ENCODE results near the gene ZG16. TPM values are rescaled to one million over a fixed set of nuclear protein-coding genes. Genes with fewer than 3 reads are reported as not detected.
"Not testable (repeated sequence)": the region's sequence is repeated elsewhere in the genome, so short reads cannot be mapped to it uniquely, and the experiment has no call there.

Gene ZG16
- total and polyA plus RNA-seq, 2 experiments from 2014 or later, result not detected

DNA sequence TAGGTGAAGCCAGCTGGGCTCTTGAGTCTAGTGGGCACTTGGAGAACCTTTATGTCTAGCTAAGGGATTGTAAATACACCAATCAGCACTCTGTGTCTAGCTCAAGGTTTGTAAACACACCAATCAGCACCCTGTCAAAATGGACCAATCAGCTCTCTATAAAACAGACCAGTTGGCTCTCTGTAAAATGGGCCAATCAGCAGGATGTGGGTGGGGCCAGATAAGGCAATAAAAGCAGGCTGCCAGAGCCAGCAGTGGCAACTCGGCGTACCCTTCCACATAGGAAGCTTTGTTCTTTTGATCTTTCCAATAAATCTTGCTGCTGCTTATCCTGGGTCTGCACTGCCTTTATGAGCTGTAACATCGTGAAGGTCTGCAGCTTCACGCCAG, 29.3 kb upstream of the ZG16 start:
- not testable (repeated sequence) for H3K4me3 Mint-ChIP-seq; ATAC-seq; H3K4me1 ChIP-seq (ENCODE audit: insufficient read depth); H3K4me1 Mint-ChIP-seq; DNase-seq (ENCODE audit: low spot score); H3K79me2 ChIP-seq (replicated peaks; ENCODE audit: insufficient read depth); H3K27ac Mint-ChIP-seq; H3K4me2 ChIP-seq; H3K4me3 ChIP-seq; H2AFZ ChIP-seq; H3K27ac ChIP-seq (ENCODE audit: low read depth); H3K9me2 ChIP-seq (ENCODE audit: insufficient read depth); H3K36me3 ChIP-seq (ENCODE audit: insufficient read depth); H4K20me1 ChIP-seq (replicated peaks; ENCODE audit: insufficient read depth); H3K27me3 ChIP-seq (ENCODE audit: insufficient read depth)
- Mint-ChIP-seq H3K9me3 (peaks cover 40% of the 10 kb centered on the region), H3K27me3 (ENCODE audit: insufficient read depth, low read depth, poor library complexity) (peaks cover 36% of the 10 kb centered on the region), H3K36me3 (ENCODE audit: low read depth) (peaks cover 25% of the 10 kb centered on the region)
- H3F3A ChIP-seq (replicated peaks; ENCODE audit: low read depth), result peaks cover 14% of the 10 kb centered on the region

DNA sequence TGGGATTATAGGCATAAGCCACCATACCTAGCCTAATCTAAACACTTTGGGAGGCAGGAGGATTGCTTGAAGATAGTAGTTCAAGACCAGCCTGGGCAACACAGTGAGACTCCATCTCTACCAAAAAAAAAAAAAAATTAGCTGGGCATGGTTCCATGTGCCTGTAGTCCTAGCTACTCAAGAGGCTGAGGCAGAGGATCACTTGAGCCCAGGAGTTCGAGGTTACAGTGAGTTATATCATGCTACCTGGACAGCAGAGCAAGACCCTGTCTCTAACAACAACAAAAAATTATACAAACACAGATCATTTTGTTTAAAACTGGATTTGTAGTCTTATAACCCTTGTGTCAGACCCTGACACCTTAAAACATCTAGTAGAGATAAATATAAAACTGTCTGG, 24.5 kb upstream of the ZG16 start:
- peaks cover 6% of the 10 kb centered on the region for H3K27me3 Mint-ChIP-seq (ENCODE audit: insufficient read depth, low read depth, poor library complexity)
- Histone ChIP-seq H3K27ac (ENCODE audit: low read depth) (no peak overlapping the region), H3K4me1 (ENCODE audit: insufficient read depth) (no peaks in the 10 kb centered on the region), H4K20me1 (replicated peaks; ENCODE audit: insufficient read depth) (no peaks in the 10 kb centered on the region; the same call in 1 of the 2 replicates), H3K36me3 (ENCODE audit: insufficient read depth) (no peaks in the 10 kb centered on the region), H3K79me2 (replicated peaks; ENCODE audit: insufficient read depth) (no peaks in the 10 kb centered on the region), H3K4me3 (no peak overlapping the region), H3F3A (replicated peaks; ENCODE audit: low read depth) (no peaks in the 10 kb centered on the region), H3K27me3 (ENCODE audit: insufficient read depth) (no peaks in the 10 kb centered on the region), H2AFZ (no peak overlapping the region), H3K9me2 (ENCODE audit: insufficient read depth) (no peaks in the 10 kb centered on the region), H3K4me2 (no peak overlapping the region)
- ATAC-seq (no peak), DNase-seq (ENCODE audit: low spot score) (no peak)
- peaks cover 4% of the 10 kb centered on the region for H3K4me1 Mint-ChIP-seq
- H3K36me3 Mint-ChIP-seq (ENCODE audit: low read depth), result peaks cover 10% of the 10 kb centered on the region; the same call in 2 of the 3 replicates
- no peak for TF ChIP-seq EZH2phosphoT487 (IDR thresholded peaks at IDR 0.05; ENCODE audit: unreplicated experiment)
- TF ChIP-seq, protein P1, sequence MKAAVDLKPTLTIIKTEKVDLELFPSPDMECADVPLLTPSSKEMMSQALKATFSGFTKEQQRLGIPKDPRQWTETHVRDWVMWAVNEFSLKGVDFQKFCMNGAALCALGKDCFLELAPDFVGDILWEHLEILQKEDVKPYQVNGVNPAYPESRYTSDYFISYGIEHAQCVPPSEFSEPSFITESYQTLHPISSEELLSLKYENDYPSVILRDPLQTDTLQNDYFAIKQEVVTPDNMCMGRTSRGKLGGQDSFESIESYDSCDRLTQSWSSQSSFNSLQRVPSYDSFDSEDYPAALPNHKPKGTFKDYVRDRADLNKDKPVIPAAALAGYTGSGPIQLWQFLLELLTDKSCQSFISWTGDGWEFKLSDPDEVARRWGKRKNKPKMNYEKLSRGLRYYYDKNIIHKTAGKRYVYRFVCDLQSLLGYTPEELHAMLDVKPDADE (IDR thresholded peaks at IDR 0.05), result no peak
- no peak for TF ChIP-seq JUNB (IDR thresholded peaks at IDR 0.05; ENCODE audit: unreplicated experiment)
- TF ChIP-seq EZH2 (IDR thresholded peaks at IDR 0.05; ENCODE audit: low read depth, unreplicated experiment), result no peak
- TF ChIP-seq ZNF114 (CRISPR knock-in tag; IDR thresholded peaks at IDR 0.05), result no peak
- TF ChIP-seq CREB1 (CRISPR knock-in tag; IDR thresholded peaks at IDR 0.05; ENCODE audit: low read depth), result no peak
- no peak for TF ChIP-seq STAT1 (IDR thresholded peaks at IDR 0.05; ENCODE audit: unreplicated experiment)
- no peak for TF ChIP-seq ZNF331 (CRISPR knock-in tag; IDR thresholded peaks at IDR 0.05; ENCODE audit: low read depth)
- TF ChIP-seq, protein P2, sequence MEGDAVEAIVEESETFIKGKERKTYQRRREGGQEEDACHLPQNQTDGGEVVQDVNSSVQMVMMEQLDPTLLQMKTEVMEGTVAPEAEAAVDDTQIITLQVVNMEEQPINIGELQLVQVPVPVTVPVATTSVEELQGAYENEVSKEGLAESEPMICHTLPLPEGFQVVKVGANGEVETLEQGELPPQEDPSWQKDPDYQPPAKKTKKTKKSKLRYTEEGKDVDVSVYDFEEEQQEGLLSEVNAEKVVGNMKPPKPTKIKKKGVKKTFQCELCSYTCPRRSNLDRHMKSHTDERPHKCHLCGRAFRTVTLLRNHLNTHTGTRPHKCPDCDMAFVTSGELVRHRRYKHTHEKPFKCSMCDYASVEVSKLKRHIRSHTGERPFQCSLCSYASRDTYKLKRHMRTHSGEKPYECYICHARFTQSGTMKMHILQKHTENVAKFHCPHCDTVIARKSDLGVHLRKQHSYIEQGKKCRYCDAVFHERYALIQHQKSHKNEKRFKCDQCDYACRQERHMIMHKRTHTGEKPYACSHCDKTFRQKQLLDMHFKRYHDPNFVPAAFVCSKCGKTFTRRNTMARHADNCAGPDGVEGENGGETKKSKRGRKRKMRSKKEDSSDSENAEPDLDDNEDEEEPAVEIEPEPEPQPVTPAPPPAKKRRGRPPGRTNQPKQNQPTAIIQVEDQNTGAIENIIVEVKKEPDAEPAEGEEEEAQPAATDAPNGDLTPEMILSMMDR (conservative IDR thresholded peaks at IDR 0.05; ENCODE audit: low read depth in 2 of 2), result no peak
- H3K27ac Mint-ChIP-seq, result no peak overlapping the region
- H3K4me3 Mint-ChIP-seq, result no peak overlapping the region
- peaks cover 10% of the 10 kb centered on the region for H3K9me3 Mint-ChIP-seq

Data from GM23338 (cell line).